ENCODE results near the gene NTRK1. TPM values are rescaled to one million over a fixed set of nuclear protein-coding genes. Genes with fewer than 3 reads are reported as not detected.

Gene NTRK1
- total and polyA plus RNA-seq, 8 donors = 0.20 to 1.1 (median 0.49) TPM

GRCh38 chr1:156889802-156890580, 29.3 kb downstream of the NTRK1 start:
- peak; percentile 56 to 71 (median 64) for TF ChIP-seq CTCF (IDR thresholded peaks at IDR 0.05)
- Histone ChIP-seq H3K4me1 (no peaks in the 10 kb centered on the region), H3K27ac (no peak overlapping the region), H3K4me3 (no peak overlapping the region), H3K36me3 (no peaks in the 10 kb centered on the region), H3K27me3 (peaks cover 0 to 3% (median 0%) of the 10 kb centered on the region in 4 donors), H3K9me3 (no peaks in the 10 kb centered on the region)
- ATAC-seq = peak; percentile 62 to 82 (median 77)
- WGBS, 2 donors = 46 to 47% methylated on average over 8 of the region's 8 CpGs
- peak; percentile 65 to 86 (median 80) for DNase-seq
- no peak for FAIRE-seq
- intact Hi-C loops (cut with DNase I) = no loop called here

- H3K4me3 ChIP-seq = peak overlapping the region in 1 of 4 donors; percentile 18
- 5 to 8% methylated on average over 43 to 48 of the region's 48 CpGs for WGBS, 2 donors
- ATAC-seq (peak; percentile 89 to 95 (median 91)), DNase-seq (peak; percentile 77 to 96 (median 86)), FAIRE-seq (no peak)
- H3K36me3 ChIP-seq = no peaks in the 10 kb centered on the region
- TF ChIP-seq CTCF (IDR thresholded peaks at IDR 0.05) = peak; percentile 66 to 72 (median 70)
- H3K9me3 ChIP-seq = no peaks in the 10 kb centered on the region
- H3K27ac ChIP-seq = no peak overlapping the region
- H3K4me1 ChIP-seq = no peaks in the 10 kb centered on the region
- intact Hi-C loops (cut with DNase I) = no loop called here
- peaks cover 0 to 3% (median 0%) of the 10 kb centered on the region in 4 donors for H3K27me3 ChIP-seq
Observed at GRCh38 chr1:156892190-156893047, 31.8 kb downstream of the NTRK1 start.

GRCh38 chr1:156893048-156893953, 32.6 kb downstream of the NTRK1 start, which contains the start of gene PEAR1:
TSS of gene PEAR1 (plus strand) at chr1:156893718. CDS start at chr1:156903927, 10,209 bp downstream.
- TF ChIP-seq CTCF (IDR thresholded peaks at IDR 0.05) = no peak
- no peak for FAIRE-seq
- Histone ChIP-seq H3K4me1 (no peaks in the 10 kb centered on the region), H3K27ac (no peak within 1 kb of the TSS), H3K36me3 (no peaks in the 10 kb centered on the region), H3K9me3 (no peaks in the 10 kb centered on the region), H3K4me3 (peak within 1 kb of the TSS in 2 of 4 donors; percentile 21 to 30), H3K27me3 (peaks cover 0 to 3% (median 0%) of the 10 kb centered on the region in 4 donors)
- peak in 1 of 6 donors; percentile 70 for DNase-seq
- intact Hi-C loops (cut with DNase I) = no loop called here
- 21 to 28% methylated on average over 44 to 60 of the region's 60 CpGs for WGBS, 2 donors
- ATAC-seq = no peak

- H3K4me3 ChIP-seq = peak overlapping the region in 2 of 4 donors; percentile 21 to 30
- intact Hi-C loops (cut with DNase I) = no loop called here
Observed at GRCh38 chr1:156894001-156894400, 33.3 kb downstream of the NTRK1 start.

More at GRCh38 chr1:156894001-156894400, 33.3 kb downstream of the NTRK1 start:
- Histone ChIP-seq H3K27ac (no peak overlapping the region), H3K4me1 (no peaks in the 10 kb centered on the region), H3K27me3 (peaks cover 0 to 3% (median 0%) of the 10 kb centered on the region in 4 donors), H3K9me3 (no peaks in the 10 kb centered on the region), H3K36me3 (no peaks in the 10 kb centered on the region)
- DNase-seq (no peak), FAIRE-seq (no peak), ATAC-seq (no peak)
- WGBS, 2 donors = 37 to 41% methylated on average over 5 of the region's 5 CpGs
- no peak for TF ChIP-seq CTCF (IDR thresholded peaks at IDR 0.05)

Measured in pancreas (tissue), 10 donors.